OCI-LY3 (cell line): ENCODE results near the gene RFPL2.
"Not testable (repeated sequence)": the region's sequence is repeated elsewhere in the genome, so short reads cannot be mapped to it uniquely, and the experiment has no call there.

Experiments used
- CTCF ChIP-seq: fragments of 200-600, 300-600 bp; sonication (generic); IDR thresholded peaks from 2 replicates; pipeline ENCODE4 v1.5.1; 2014; ENCODE audit warnings: antibody characterized with exemption, low read length, low read depth
- EZH2phosphoT487 ChIP-seq: fragments of 200-600 bp; shearing (Covaris generic); IDR thresholded peaks from 2 replicates; pipeline ENCODE4 v1.6.1; 2018; ENCODE audit warnings: antibody characterized with exemption, mixed run types, low read depth

GRCh38 chr22:32148372-32148771 lies 56.5 kb downstream of the RFPL2 start:
- not testable (repeated sequence) for TF ChIP-seq EZH2phosphoT487, CTCF
